Measurements from ENCODE around the gene COX19.

The COX19 gene

GRCh38 chr7:992709-993607 is 17.6 kb upstream of the COX19 start:
- peak; percentile 23 to 98 (median 94) for DNase-seq

GRCh38 chr7:991729-992656 is 16.6 kb upstream of the COX19 start:
- peak in 2 of 58 donors; percentile 19 to 31 for DNase-seq

- DNase-seq = no peak
Measured at GRCh38 chr7:990933-991728, 15.8 kb upstream of the COX19 start.

GRCh38 chr7:990352-990932 is 15.1 kb upstream of the COX19 start:
- no peak for DNase-seq

GRCh38 chr7:988963-989529 is 13.7 kb upstream of the COX19 start:
- DNase-seq = no peak

- DNase-seq = no peak
Measured at GRCh38 chr7:988426-988911, 13.1 kb upstream of the COX19 start.

- no peak for DNase-seq
Measured at GRCh38 chr7:987909-988308, 12.6 kb upstream of the COX19 start.

- no peak for DNase-seq
Measured at GRCh38 chr7:986766-987751, 11.7 kb upstream of the COX19 start.

- no peak for DNase-seq
Measured at GRCh38 chr7:985915-986741, 10.8 kb upstream of the COX19 start.

GRCh38 chr7:985127-985416 is 9.7 kb upstream of the COX19 start:
- no peak for DNase-seq

GRCh38 chr7:984361-985126 is 9.2 kb upstream of the COX19 start:
- no peak for DNase-seq

- no peak for DNase-seq
Measured at GRCh38 chr7:983616-984071, 8.3 kb upstream of the COX19 start.

GRCh38 chr7:983004-983615 is 7.8 kb upstream of the COX19 start, which contains the start of gene CYP2W1:
CYP2W1 (plus strand) TSS chr7:983181; CDS start chr7:983212, 31 bp downstream.
- no peak for DNase-seq

- DNase-seq = no peak
Measured at GRCh38 chr7:982511-983003, 7.2 kb upstream of the COX19 start.

GRCh38 chr7:981793-982510 is 6.6 kb upstream of the COX19 start:
- DNase-seq = no peak

All from anterior cingulate cortex (tissue), 58 donors.